Nephron (organoid): ENCODE results near the gene SPATA16.

Source experiments
- H3K27ac Mint-ChIP-seq, 3 experiments: 2 replicates each; pipeline ENCODE4 v1.8.0; 2020; ENCODE audit warnings: mixed read lengths in 3 of 3, mild to moderate bottlenecking in 2 of 3, moderate library complexity in 1 of 3
- H3K27me3 Mint-ChIP-seq: 2 replicates; pipeline ENCODE4 v1.8.0; 2021; ENCODE audit warnings: low read depth, mild to moderate bottlenecking, moderate library complexity, mixed read lengths
- H3K36me3 Mint-ChIP-seq: 2 replicates; pipeline ENCODE4 v1.8.0; 2020; ENCODE audit warnings: low read depth, mixed read lengths
- H3K4me1 Mint-ChIP-seq: 2 replicates; pipeline ENCODE4 v1.8.0; 2020; ENCODE audit warnings: mixed read lengths
- H3K4me3 Mint-ChIP-seq, 3 experiments: 2 replicates each; pipeline ENCODE4 v1.8.0; 2020; ENCODE audit warnings: mild to moderate bottlenecking in 3 of 3, mixed read lengths in 3 of 3, moderate library complexity in 2 of 3
- H3K9me3 Mint-ChIP-seq: 2 replicates; pipeline ENCODE4 v1.8.0; 2020; ENCODE audit warnings: mixed read lengths
- TF ChIP-seq, protein P1 (sequence below), 3 experiments: fragments of 200-600 bp; sonication (generic); IDR thresholded peaks; one replicate each; pipeline ENCODE4 v1.5.0; 2021; ENCODE audit warnings: antibody characterized with exemption in 3 of 3; ENCODE audit not compliant: unreplicated experiment in 3 of 3

The SPATA16 gene

DNA sequence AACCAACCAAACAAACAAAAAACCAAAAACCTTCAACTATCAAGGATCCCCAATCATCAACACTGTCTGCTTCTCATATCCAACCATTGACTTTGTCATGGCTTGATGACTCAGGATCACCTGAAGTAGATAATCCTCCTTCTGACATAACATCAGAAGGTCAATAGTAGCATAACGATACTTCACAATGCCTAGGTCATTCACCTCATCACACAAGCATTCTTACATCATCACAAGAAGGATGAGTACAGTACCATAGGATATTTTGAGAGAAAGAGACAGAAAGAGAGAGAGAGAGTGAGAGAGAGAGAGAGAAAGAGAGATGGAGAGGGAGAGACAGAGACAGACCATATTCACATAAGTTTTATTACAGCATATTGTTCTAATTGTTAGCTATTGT, 42.1 kb downstream of the SPATA16 start:
- no peaks in the 10 kb centered on the region for H3K4me1 Mint-ChIP-seq
- TF ChIP-seq, protein P1, sequence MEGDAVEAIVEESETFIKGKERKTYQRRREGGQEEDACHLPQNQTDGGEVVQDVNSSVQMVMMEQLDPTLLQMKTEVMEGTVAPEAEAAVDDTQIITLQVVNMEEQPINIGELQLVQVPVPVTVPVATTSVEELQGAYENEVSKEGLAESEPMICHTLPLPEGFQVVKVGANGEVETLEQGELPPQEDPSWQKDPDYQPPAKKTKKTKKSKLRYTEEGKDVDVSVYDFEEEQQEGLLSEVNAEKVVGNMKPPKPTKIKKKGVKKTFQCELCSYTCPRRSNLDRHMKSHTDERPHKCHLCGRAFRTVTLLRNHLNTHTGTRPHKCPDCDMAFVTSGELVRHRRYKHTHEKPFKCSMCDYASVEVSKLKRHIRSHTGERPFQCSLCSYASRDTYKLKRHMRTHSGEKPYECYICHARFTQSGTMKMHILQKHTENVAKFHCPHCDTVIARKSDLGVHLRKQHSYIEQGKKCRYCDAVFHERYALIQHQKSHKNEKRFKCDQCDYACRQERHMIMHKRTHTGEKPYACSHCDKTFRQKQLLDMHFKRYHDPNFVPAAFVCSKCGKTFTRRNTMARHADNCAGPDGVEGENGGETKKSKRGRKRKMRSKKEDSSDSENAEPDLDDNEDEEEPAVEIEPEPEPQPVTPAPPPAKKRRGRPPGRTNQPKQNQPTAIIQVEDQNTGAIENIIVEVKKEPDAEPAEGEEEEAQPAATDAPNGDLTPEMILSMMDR (IDR thresholded peaks at IDR 0.05; ENCODE audit: unreplicated experiment in 3 of 3) = no peak
- H3K36me3 Mint-ChIP-seq = no peaks in the 10 kb centered on the region
- H3K27me3 Mint-ChIP-seq = no peaks in the 10 kb centered on the region
- H3K9me3 Mint-ChIP-seq = peaks cover 2% of the 10 kb centered on the region
- H3K4me3 Mint-ChIP-seq = no peak overlapping the region
- no peak overlapping the region for H3K27ac Mint-ChIP-seq

DNA sequence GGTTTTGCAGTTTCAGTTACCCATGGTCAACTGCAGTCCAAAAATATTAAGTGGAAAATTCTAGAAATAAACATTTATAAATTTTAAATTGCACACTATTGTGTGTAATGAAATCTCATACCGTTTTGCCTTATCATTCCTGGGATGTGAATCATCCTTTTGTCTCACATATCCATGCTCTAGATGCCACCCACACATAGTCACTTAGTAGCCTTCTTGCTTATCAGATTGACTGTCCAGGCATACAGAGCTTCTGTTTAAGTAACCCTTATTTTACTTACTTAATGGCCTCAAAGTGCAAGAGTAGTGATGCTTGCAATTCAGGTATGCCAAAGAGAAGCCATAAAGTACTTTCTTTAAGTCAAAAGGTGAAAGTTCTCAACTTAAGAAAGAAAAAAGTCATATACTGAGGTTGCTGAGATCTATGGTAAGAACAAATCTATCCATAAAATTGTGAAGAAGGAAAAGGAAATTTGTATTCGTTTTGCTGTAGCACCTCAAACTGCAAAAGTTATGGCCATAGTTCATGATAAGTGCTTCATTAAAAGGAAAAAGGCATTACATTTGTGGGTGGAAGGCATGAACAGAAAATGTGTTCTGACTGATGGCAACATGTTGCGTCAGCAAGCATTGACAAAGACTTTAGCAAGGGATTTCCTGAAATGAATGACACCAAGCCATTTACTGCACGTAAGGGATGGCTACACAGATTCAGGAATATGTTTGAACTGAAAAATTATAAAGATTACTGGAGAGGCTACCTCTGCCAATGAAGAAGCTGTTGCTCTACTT, 43.8 kb downstream of the SPATA16 start:
- no peaks in the 10 kb centered on the region for H3K27me3 Mint-ChIP-seq
- no peak overlapping the region for H3K4me3 Mint-ChIP-seq
- no peaks in the 10 kb centered on the region for H3K9me3 Mint-ChIP-seq
- H3K27ac Mint-ChIP-seq = no peak overlapping the region
- TF ChIP-seq, protein P1 (IDR thresholded peaks at IDR 0.05; ENCODE audit: unreplicated experiment in 3 of 3) = no peak
- H3K36me3 Mint-ChIP-seq = no peaks in the 10 kb centered on the region
- no peaks in the 10 kb centered on the region for H3K4me1 Mint-ChIP-seq

DNA sequence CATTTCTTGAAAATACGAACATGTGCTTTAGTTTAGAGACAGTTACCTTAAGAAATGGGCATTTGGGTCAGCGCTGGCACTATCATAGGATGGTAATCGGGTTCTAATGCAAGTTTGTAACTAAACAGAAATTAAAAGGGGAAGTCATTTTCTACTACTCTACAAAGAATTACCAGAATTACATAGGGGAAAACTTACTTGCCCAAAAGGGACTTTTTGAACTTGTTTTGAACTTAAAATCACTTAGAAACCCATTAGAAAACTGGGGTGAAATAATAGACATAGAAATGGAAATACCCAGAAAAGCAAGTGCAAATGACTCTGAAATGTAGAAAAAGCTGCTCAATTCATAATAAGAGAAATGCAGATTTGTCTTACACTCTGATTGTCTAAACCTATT, 44.9 kb downstream of the SPATA16 start:
- Mint-ChIP-seq H3K27ac (no peak overlapping the region), H3K27me3 (no peaks in the 10 kb centered on the region), H3K4me1 (no peaks in the 10 kb centered on the region), H3K4me3 (no peak overlapping the region), H3K9me3 (no peaks in the 10 kb centered on the region), H3K36me3 (no peaks in the 10 kb centered on the region)
- TF ChIP-seq, protein P1 (IDR thresholded peaks at IDR 0.05; ENCODE audit: unreplicated experiment in 3 of 3) = no peak

DNA sequence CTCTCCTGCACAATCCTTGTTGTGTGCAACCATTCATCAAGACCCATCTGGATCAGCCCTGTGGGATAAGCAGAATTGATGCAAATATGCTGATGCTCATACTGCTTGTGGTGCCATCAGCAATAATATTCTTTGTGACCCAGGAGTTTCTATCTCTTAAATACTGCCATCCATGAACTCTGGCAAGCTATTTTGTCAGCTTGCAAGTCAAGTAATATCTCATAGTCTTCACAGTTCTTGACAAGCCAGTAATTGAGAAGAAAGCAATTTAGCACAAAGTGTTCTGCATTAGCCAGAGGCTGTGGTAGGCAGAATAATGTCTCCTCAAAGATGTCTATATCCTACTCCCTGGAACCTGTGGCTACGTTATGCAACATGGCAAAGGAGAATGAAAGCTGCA, 49.0 kb downstream of the SPATA16 start:
- no peak overlapping the region for H3K27ac Mint-ChIP-seq
- H3K4me1 Mint-ChIP-seq = no peaks in the 10 kb centered on the region
- TF ChIP-seq, protein P1 (IDR thresholded peaks at IDR 0.05; ENCODE audit: unreplicated experiment in 3 of 3) = no peak
- no peak overlapping the region for H3K4me3 Mint-ChIP-seq
- H3K36me3 Mint-ChIP-seq = no peaks in the 10 kb centered on the region
- peaks cover 4% of the 10 kb centered on the region for H3K9me3 Mint-ChIP-seq
- H3K27me3 Mint-ChIP-seq = no peaks in the 10 kb centered on the region

DNA sequence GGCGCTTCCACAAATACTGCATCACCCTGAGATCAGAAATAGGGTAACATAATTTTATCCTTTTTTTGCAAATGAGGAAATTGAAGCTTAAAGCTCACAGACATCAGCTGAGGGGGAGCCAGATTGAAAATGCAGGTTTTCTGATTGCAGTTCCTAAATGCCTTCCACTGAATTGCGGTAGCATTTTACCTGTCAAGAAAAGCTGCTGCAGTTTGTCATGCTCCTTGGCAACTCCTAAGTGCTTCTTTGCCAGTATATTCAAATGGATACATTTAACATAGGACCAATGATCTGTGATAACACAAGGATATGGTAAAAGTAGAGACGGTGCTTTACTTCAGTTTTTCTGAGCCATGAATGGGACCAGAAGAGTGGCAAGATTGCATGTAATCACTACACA, 50.5 kb downstream of the SPATA16 start:
- H3K27me3 Mint-ChIP-seq = no peaks in the 10 kb centered on the region
- H3K4me1 Mint-ChIP-seq = no peaks in the 10 kb centered on the region

More for the DNA sequence above, 50.5 kb downstream of the SPATA16 start:
- H3K9me3 Mint-ChIP-seq = peaks cover 16% of the 10 kb centered on the region
- no peaks in the 10 kb centered on the region for H3K36me3 Mint-ChIP-seq
- H3K27ac Mint-ChIP-seq = no peak overlapping the region
- TF ChIP-seq, protein P1 (IDR thresholded peaks at IDR 0.05; ENCODE audit: unreplicated experiment in 3 of 3) = no peak
- no peak overlapping the region for H3K4me3 Mint-ChIP-seq
